SU-DHL-6 (cell line): ENCODE data around the gene HSBP1.

Experiments
- H2AFZ ChIP-seq: fragments of 200-600 bp; sonication (generic); 2 replicates; pipeline ENCODE4 v1.6.1; 2014; ENCODE audit warnings: low read depth, mild to moderate bottlenecking, moderate library complexity, mixed read lengths, antibody characterized with exemption, low read length; ENCODE audit not compliant: severe bottlenecking
- H3F3A ChIP-seq: fragments of 200-600 bp; shearing (Covaris generic); 2 replicates; pipeline ENCODE4 v1.6.0; 2016; ENCODE audit warnings: antibody characterized with exemption, mild to moderate bottlenecking; ENCODE audit not compliant: insufficient read depth
- H3K27ac ChIP-seq: fragments of 200-600 bp; sonication (generic); 2 replicates; pipeline ENCODE4 v1.5.1; 2016; ENCODE audit warnings: low read depth, mild to moderate bottlenecking, low read length, moderate library complexity, mixed read lengths
- H3K27me3 ChIP-seq: fragments of 200-600 bp; sonication (generic), shearing (Covaris generic); 2 replicates; pipeline ENCODE4 v1.6.0; 2014; ENCODE audit warnings: mild to moderate bottlenecking, low read length
- H3K36me3 ChIP-seq: fragments of 200-600 bp; sonication (generic); 2 replicates; pipeline ENCODE4 v1.6.1; 2014; ENCODE audit warnings: mild to moderate bottlenecking, low read length, mixed read lengths
- H3K4me2 ChIP-seq: fragments of 300-600, 200-600 bp; shearing (Covaris generic), sonication (generic); 2 replicates; pipeline ENCODE4 v1.6.0; 2014; ENCODE audit warnings: low read length, low read depth, mild to moderate bottlenecking; ENCODE audit not compliant: poor library complexity, severe bottlenecking
- H3K4me3 ChIP-seq: fragments of 200-600 bp; sonication (generic); 2 replicates; pipeline ENCODE4 v1.5.1; 2014; ENCODE audit warnings: antibody characterized with exemption, low read length, mild to moderate bottlenecking, mixed read lengths; ENCODE audit not compliant: insufficient read depth, poor library complexity, severe bottlenecking
- H3K79me2 ChIP-seq: fragments of 200-600 bp; sonication (generic); 2 replicates; pipeline ENCODE4 v1.6.1; 2014; ENCODE audit warnings: mild to moderate bottlenecking, low read length, moderate library complexity; ENCODE audit not compliant: insufficient read depth
- H3K9ac ChIP-seq: fragments of 200-600 bp; sonication (generic); 2 replicates; pipeline ENCODE4 v1.7.0; 2014; ENCODE audit warnings: mild to moderate bottlenecking, low read length
- H3K9me2 ChIP-seq: fragments of 200-600 bp; sonication (generic); replicated peaks from 2 replicates; pipeline ENCODE4 v1.6.1; 2014; ENCODE audit warnings: low read length; ENCODE audit not compliant: insufficient read depth
- H3K9me3 ChIP-seq: fragments of 200-600 bp; sonication (generic); 2 replicates; pipeline ENCODE4 v1.6.1; 2014; ENCODE audit warnings: low read length, mixed read lengths; ENCODE audit not compliant: insufficient read depth
- H4K20me1 ChIP-seq: fragments of 200-600 bp; sonication (generic); 2 replicates; pipeline ENCODE4 v1.6.1; 2014; ENCODE audit warnings: low read depth, mild to moderate bottlenecking, antibody characterized with exemption, low read length, moderate library complexity, mixed read lengths
- EZH2phosphoT487 ChIP-seq: fragments of 200-600 bp; sonication (generic), shearing (Covaris generic); conservative IDR thresholded peaks from 2 replicates; pipeline ENCODE4 v1.6.1; 2018; ENCODE audit warnings: mild to moderate bottlenecking, antibody characterized with exemption, low read length, moderate library complexity, mixed read lengths
- TF ChIP-seq, protein P1 (sequence below): fragments of 200-600 bp; sonication (generic); IDR thresholded peaks from one replicate; pipeline ENCODE4 v1.5.1; 2017; ENCODE audit warnings: antibody characterized with exemption, mild to moderate bottlenecking, low read length, moderate library complexity; ENCODE audit not compliant: insufficient read depth, poor library complexity, severe bottlenecking

Gene HSBP1

DNA sequence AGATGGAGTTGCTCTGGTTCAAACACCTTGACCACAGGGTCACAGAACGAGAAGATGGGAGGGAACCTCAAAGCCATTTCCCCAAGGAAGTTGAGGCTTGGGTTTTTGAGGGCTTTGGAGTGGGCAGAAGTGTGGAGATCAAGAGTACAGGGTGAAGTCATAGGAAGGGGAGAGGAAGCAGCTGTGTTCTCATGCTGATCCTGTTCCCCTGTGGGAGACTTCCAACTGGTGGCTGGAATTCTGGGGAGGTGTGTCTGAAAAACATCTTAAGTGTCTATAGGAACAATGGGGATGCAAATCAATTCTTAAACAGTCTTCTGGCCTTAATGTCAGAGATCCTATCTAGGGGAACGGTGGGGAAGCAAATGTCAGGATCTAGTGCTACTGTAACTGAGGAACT is 38.8 kb upstream of the HSBP1 start:
- Histone ChIP-seq H4K20me1 (no peaks in the 10 kb centered on the region), H3K27ac (no peak overlapping the region), H3F3A (no peaks in the 10 kb centered on the region), H3K9me2 (no peaks in the 10 kb centered on the region), H3K4me3 (no peak overlapping the region), H3K27me3 (no peaks in the 10 kb centered on the region), H3K79me2 (no peaks in the 10 kb centered on the region), H3K4me2 (no peak overlapping the region), H3K9me3 (no peaks in the 10 kb centered on the region), H2AFZ (no peak overlapping the region), H3K36me3 (no peaks in the 10 kb centered on the region), H3K9ac (no peak overlapping the region)
- TF ChIP-seq, protein P1, sequence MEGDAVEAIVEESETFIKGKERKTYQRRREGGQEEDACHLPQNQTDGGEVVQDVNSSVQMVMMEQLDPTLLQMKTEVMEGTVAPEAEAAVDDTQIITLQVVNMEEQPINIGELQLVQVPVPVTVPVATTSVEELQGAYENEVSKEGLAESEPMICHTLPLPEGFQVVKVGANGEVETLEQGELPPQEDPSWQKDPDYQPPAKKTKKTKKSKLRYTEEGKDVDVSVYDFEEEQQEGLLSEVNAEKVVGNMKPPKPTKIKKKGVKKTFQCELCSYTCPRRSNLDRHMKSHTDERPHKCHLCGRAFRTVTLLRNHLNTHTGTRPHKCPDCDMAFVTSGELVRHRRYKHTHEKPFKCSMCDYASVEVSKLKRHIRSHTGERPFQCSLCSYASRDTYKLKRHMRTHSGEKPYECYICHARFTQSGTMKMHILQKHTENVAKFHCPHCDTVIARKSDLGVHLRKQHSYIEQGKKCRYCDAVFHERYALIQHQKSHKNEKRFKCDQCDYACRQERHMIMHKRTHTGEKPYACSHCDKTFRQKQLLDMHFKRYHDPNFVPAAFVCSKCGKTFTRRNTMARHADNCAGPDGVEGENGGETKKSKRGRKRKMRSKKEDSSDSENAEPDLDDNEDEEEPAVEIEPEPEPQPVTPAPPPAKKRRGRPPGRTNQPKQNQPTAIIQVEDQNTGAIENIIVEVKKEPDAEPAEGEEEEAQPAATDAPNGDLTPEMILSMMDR: no peak
- no peak for TF ChIP-seq EZH2phosphoT487

DNA sequence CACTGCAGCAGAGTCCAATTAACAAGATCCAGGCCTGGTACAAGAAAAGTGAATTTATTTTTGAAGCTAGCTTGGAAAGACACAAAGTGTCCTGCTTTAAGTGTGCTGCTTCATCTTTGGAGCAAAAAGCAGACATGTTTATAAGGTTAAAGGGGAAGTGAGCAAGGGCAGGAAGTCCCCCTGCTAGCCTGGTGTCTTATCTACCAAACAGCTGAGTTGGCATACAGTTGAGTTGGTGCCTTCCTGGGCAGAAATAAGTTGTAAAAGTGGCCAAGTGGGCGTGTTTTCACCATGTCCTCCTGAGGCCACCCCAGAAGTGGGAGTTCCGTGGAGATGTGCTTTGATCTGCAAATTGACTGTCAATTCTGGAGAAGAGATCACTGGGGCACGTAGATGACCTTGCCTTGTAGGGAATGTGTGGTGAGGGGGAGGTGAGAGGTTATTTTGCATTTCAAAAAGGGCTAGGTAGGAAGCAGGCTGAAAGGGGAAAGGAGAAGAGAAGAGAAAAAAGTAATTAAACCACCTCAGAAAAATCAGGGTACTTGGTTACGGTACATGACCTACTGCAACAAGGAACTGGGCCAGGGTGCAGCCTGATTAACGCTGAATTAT is 38.3 kb upstream of the HSBP1 start:
- no peaks in the 10 kb centered on the region for H3K79me2 ChIP-seq
- H3K27me3 ChIP-seq: no peaks in the 10 kb centered on the region
- no peaks in the 10 kb centered on the region for H3K9me3 ChIP-seq
- H3K4me3 ChIP-seq: no peak overlapping the region
- H3K27ac ChIP-seq: no peak overlapping the region
- TF ChIP-seq EZH2phosphoT487: no peak
- TF ChIP-seq, protein P1: no peak
- H3K9me2 ChIP-seq: no peaks in the 10 kb centered on the region
- H3F3A ChIP-seq: no peaks in the 10 kb centered on the region
- H3K36me3 ChIP-seq: no peaks in the 10 kb centered on the region
- no peak overlapping the region for H2AFZ ChIP-seq
- no peak overlapping the region for H3K9ac ChIP-seq
- no peaks in the 10 kb centered on the region for H4K20me1 ChIP-seq
- no peak overlapping the region for H3K4me2 ChIP-seq

DNA sequence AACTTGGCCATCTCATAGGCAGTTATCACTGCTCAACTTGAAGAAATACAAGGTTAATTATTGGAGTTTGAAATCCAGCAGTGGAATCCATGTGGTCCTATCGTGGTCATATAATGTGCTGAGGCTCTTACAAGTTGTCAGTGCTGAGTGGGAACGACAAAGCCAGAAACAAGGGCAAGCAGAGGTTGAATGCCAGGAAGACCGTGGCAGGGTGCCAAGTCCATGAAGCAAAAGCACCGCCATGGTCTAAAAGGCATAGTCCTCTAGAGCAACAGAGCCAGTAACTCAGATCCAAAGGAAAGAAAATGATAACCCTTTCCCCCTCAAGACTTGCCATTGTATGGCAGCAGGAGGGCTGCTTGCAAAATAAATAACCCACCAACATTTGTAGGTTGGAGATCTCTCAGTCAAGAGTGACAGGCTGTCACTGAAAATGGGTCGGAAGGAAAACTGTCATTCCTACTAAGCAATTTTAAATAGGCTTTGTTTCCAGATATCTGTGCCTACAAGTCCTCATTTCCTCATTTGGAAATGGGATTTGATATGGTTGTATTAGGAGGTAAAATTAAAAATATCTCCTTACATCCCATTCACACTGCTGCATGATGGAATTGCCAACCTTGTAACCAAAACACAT is 36.4 kb upstream of the HSBP1 start:
- no peaks in the 10 kb centered on the region for H3K36me3 ChIP-seq

More for the DNA sequence above, 36.4 kb upstream of the HSBP1 start:
- no peaks in the 10 kb centered on the region for H3K9me3 ChIP-seq
- no peaks in the 10 kb centered on the region for H3K27me3 ChIP-seq
- H3K9ac ChIP-seq: no peak overlapping the region
- TF ChIP-seq EZH2phosphoT487: no peak
- TF ChIP-seq, protein P1: no peak
- no peak overlapping the region for H3K4me2 ChIP-seq
- no peaks in the 10 kb centered on the region for H4K20me1 ChIP-seq
- no peaks in the 10 kb centered on the region for H3K9me2 ChIP-seq
- no peak overlapping the region for H3K4me3 ChIP-seq
- H2AFZ ChIP-seq: no peak overlapping the region
- no peaks in the 10 kb centered on the region for H3F3A ChIP-seq
- no peak overlapping the region for H3K27ac ChIP-seq
- H3K79me2 ChIP-seq: no peaks in the 10 kb centered on the region
